Immature natural killer cell (primary cell): ENCODE measurements around the gene FBXL3. TPM values are rescaled to one million over a fixed set of nuclear protein-coding genes. Genes with fewer than 3 reads are reported as not detected.
"Not testable (repeated sequence)": the region's sequence is repeated elsewhere in the genome, so short reads cannot be mapped to it uniquely, and the experiment has no call there.

Experiments used
- DNase-seq, 3 donors: peaks; one replicate each; pipeline ENCODE4 v3.0.0; 2022; ENCODE audit warnings: mixed read lengths in 1 of 3
- H3K27ac Mint-ChIP-seq, 6 donors: one replicate each; pipeline ENCODE4 v1.8.0; 2020; ENCODE audit warnings: mixed read lengths in 6 of 6, mild to moderate bottlenecking in 5 of 6, inconsistent platforms in 4 of 6, moderate library complexity in 3 of 6
- H3K27me3 Mint-ChIP-seq, 3 donors: one replicate each; pipeline ENCODE4 v1.8.0; 2020 to 2021; ENCODE audit warnings: low read depth in 3 of 3, mild to moderate bottlenecking in 3 of 3, mixed read lengths in 3 of 3, moderate library complexity in 3 of 3, inconsistent platforms in 1 of 3
- H3K36me3 Mint-ChIP-seq, 3 donors: one replicate each; pipeline ENCODE4 v1.8.0; 2020; ENCODE audit warnings: mixed read lengths in 3 of 3, inconsistent platforms in 2 of 3, mild to moderate bottlenecking in 2 of 3
- H3K4me1 Mint-ChIP-seq, 2 donors: one replicate each; pipeline ENCODE4 v1.8.0; 2020; ENCODE audit warnings: inconsistent platforms in 2 of 2, mild to moderate bottlenecking in 2 of 2, mixed read lengths in 2 of 2, moderate library complexity in 1 of 2
- H3K4me3 Mint-ChIP-seq, 5 donors: one replicate each; pipeline ENCODE4 v1.8.0; 2020; ENCODE audit warnings: mild to moderate bottlenecking in 5 of 5, mixed read lengths in 5 of 5, inconsistent platforms in 3 of 5, moderate library complexity in 3 of 5
- H3K9me3 Mint-ChIP-seq, 6 donors: one replicate each; pipeline ENCODE4 v1.8.0; 2020; ENCODE audit warnings: mild to moderate bottlenecking in 6 of 6, mixed read lengths in 6 of 6, inconsistent platforms in 4 of 6, moderate library complexity in 3 of 6
- polyA plus RNA-seq, 3 donors: library from polyadenylated mRNA; unstranded; fragments of 300-500 nt; fragmentation: Illumina TruSeq; gene quantifications; one replicate each; pipeline ENCODE4 v1.2.3, GENCODE V29; 2021

Gene FBXL3
- polyA plus RNA-seq, 3 donors from 2014 or later, result 22.2 to 39.4 (median 28.3) TPM

- Mint-ChIP-seq H3K4me3 (no peak overlapping the region), H3K27ac (no peak overlapping the region), H3K27me3 (peaks cover 20 to 49% (median 28%) of the 10 kb centered on the region in 3 donors), H3K9me3 (peaks cover 0 to 3% (median 0%) of the 10 kb centered on the region in 6 donors), H3K36me3 (no peaks in the 10 kb centered on the region), H3K4me1 (no peaks in the 10 kb centered on the region)
- no peak for DNase-seq
These were observed 57.2 kb downstream of the FBXL3 start for GRCh38 chr13:76969488-76970365.

- no peaks in the 10 kb centered on the region for H3K36me3 Mint-ChIP-seq
- no peak for DNase-seq
- H3K4me1 Mint-ChIP-seq, result no peaks in the 10 kb centered on the region
- H3K9me3 Mint-ChIP-seq, result peaks cover 0 to 3% (median 0%) of the 10 kb centered on the region in 6 donors
- H3K27ac Mint-ChIP-seq, result no peak overlapping the region
- H3K27me3 Mint-ChIP-seq, result peaks cover 13 to 39% (median 20%) of the 10 kb centered on the region in 3 donors
- no peak overlapping the region for H3K4me3 Mint-ChIP-seq
These were observed 58.9 kb downstream of the FBXL3 start for GRCh38 chr13:76968041-76968440.

- Mint-ChIP-seq H3K27me3 (peaks cover 14 to 33% (median 15%) of the 10 kb centered on the region in 3 donors), H3K4me3 (no peak overlapping the region), H3K4me1 (no peaks in the 10 kb centered on the region), H3K9me3 (peaks cover 0 to 6% (median 0%) of the 10 kb centered on the region in 6 donors), H3K27ac (no peak overlapping the region), H3K36me3 (no peaks in the 10 kb centered on the region)
- no peak for DNase-seq
These were observed 59.9 kb downstream of the FBXL3 start for GRCh38 chr13:76967031-76967430.

GRCh38 chr13:76965759-76966421 is 61.1 kb downstream of the FBXL3 start:
- Mint-ChIP-seq H3K4me3 (no peak overlapping the region), H3K9me3 (peaks cover under 1 to 5% (median 3%) of the 10 kb centered on the region in 6 donors), H3K27ac (no peak overlapping the region), H3K36me3 (peaks cover 0 to under 1% (median 0%) of the 10 kb centered on the region in 3 donors), H3K4me1 (no peaks in the 10 kb centered on the region), H3K27me3 (peaks cover 14 to 30% (median 14%) of the 10 kb centered on the region in 3 donors)
- DNase-seq, result no peak

GRCh38 chr13:76959734-76960133 is 67.2 kb downstream of the FBXL3 start:
- H3K27me3 Mint-ChIP-seq, result peaks cover 9 to 11% (median 10%) of the 10 kb centered on the region in 3 donors
- H3K36me3 Mint-ChIP-seq, H3K4me3 Mint-ChIP-seq, H3K4me1 Mint-ChIP-seq, H3K27ac Mint-ChIP-seq, DNase-seq: not testable (repeated sequence)
- peaks cover 9 to 23% (median 15%) of the 10 kb centered on the region in 6 donors for H3K9me3 Mint-ChIP-seq

DNA sequence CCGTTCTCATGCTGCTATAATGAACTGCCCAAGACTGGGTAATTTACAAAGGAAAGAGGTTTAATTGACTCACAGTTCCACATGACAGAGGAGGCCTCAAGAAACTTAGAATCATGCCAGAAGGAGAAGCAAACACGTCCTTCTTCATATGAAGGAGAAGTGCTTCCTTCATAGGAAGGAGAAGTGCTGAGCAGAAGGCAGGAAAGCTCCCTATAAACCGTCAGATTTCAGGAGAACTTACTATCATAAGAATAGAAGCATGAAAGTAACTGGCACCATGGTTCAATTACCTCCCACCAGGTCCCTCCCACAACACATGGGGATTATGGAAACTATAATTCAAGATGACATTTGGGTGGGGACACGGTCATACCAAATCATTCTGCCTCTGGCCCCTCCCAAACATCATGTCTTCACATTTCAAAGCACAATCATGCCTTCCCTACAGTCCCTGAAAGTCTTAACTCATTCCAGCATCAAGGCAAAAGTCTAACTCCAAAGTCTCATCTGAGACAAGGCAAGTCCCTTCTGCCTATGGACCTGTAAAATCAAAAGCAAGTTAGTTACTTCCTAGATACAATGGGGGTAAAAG is 68.0 kb downstream of the FBXL3 start:
- no peak for DNase-seq
- H3K4me3 Mint-ChIP-seq, result no peak overlapping the region

GRCh38 chr13:76955661-76956060 is 71.3 kb downstream of the FBXL3 start:
- H3K4me1 Mint-ChIP-seq, result no peaks in the 10 kb centered on the region
- no peak overlapping the region for H3K4me3 Mint-ChIP-seq
- no peak overlapping the region for H3K27ac Mint-ChIP-seq
- H3K27me3 Mint-ChIP-seq, result peaks cover 10 to 12% (median 10%) of the 10 kb centered on the region in 3 donors
- DNase-seq, result no peak
- H3K36me3 Mint-ChIP-seq, result peaks cover 0 to 6% (median 4%) of the 10 kb centered on the region in 3 donors
- H3K9me3 Mint-ChIP-seq, result peaks cover 4 to 20% (median 9%) of the 10 kb centered on the region in 6 donors

More for the DNA sequence above, 68.0 kb downstream of the FBXL3 start:
- Mint-ChIP-seq H3K9me3 (peaks cover 9 to 23% (median 15%) of the 10 kb centered on the region in 6 donors), H3K4me1 (no peaks in the 10 kb centered on the region), H3K27me3 (peaks cover 8 to 11% (median 9%) of the 10 kb centered on the region in 3 donors), H3K27ac (no peak overlapping the region), H3K36me3 (peaks cover 0 to 10% (median 5%) of the 10 kb centered on the region in 3 donors)

Other genes starting within 250 kb of the FBXL3 start
- gene KCTD12, start 140.8 kb downstream of the FBXL3 start, polyA plus RNA-seq, result 1 to 10 TPM in 1 of 3 donors, under 1 TPM in 2; 0.31 to 1.1 (median 0.47) TPM
- gene ACOD1, start 78.6 kb downstream of the FBXL3 start, polyA plus RNA-seq, result not detected
- gene CLN5, start 35.1 kb downstream of the FBXL3 start, polyA plus RNA-seq, result 1 to 10 TPM; 3.2 to 7.4 (median 7.0) TPM